Colonic mucosa (tissue), 4 donors: ENCODE data around the gene ARHGAP1. TPM values are rescaled to one million over a fixed set of nuclear protein-coding genes. Genes with fewer than 3 reads are reported as not detected.

Experiments used
- DNase-seq: peaks from one replicate; pipeline ENCODE4 v3.0.0-alpha.2; 2020
- H3K27ac ChIP-seq: fragments of 200-600 bp; one replicate; pipeline ENCODE4 v1.8.0; 2021
- H3K27me3 ChIP-seq: fragments of 200-600 bp; one replicate; pipeline ENCODE4 v1.8.0; 2021
- H3K36me3 ChIP-seq: fragments of 200-600 bp; one replicate; pipeline ENCODE4 v1.8.0; 2021
- H3K4me1 ChIP-seq: fragments of 200-600 bp; one replicate; pipeline ENCODE4 v1.8.0; 2021; ENCODE audit warnings: mild to moderate bottlenecking
- H3K4me3 ChIP-seq: fragments of 200-600 bp; one replicate; pipeline ENCODE4 v1.8.0; 2021
- H3K9ac ChIP-seq, 2 donors: one replicate each; pipeline ENCODE4 v1.7.0; 2013; ENCODE audit warnings: control low read depth in 2 of 2, low read depth in 2 of 2, low read length in 2 of 2
- H3K9me3 ChIP-seq: fragments of 200-600 bp; one replicate; pipeline ENCODE4 v1.8.0; 2021
- CTCF ChIP-seq: fragments of 200-600 bp; IDR thresholded peaks from one replicate; pipeline ENCODE4 v1.8.0; 2022; ENCODE audit warnings: antibody characterized with exemption, mild to moderate bottlenecking
- intact Hi-C: fragments of 100-400 bp; cut with DNase I; formaldehyde crosslinking; loops from one replicate; pipeline ENCODE4 v1.14.1; 2022
- total RNA-seq, 2 donors: library from RNA; stranded (reverse); fragmentation: NEBNext Ultra II Directional in 1 of 2; extraction: Animal tissue kit (Norgen Biotek cat#: 25700) in 1 of 2; gene quantifications; one replicate each; pipeline ENCODE4 v1.2.1, GENCODE V29; 2021
- donor health status: healthy.
- donor health status: DM: no; HTN: no; CAD: no.
- donor health status: DM: no; HTN: no; CAD: no.

The ARHGAP1 gene
- total RNA-seq, 2 donors from 2014 or later, result 68.3 to 81.7 TPM

GRCh38 chr11:46695345-46696211 lies 4.8 kb downstream of the ARHGAP1 start:
- no peak for TF ChIP-seq CTCF
- DNase-seq, result no peak
- H3K36me3 ChIP-seq, result peaks cover 20% of the 10 kb centered on the region
- no peak overlapping the region for H3K27ac ChIP-seq
- H3K9ac ChIP-seq, result no peak overlapping the region
- intact Hi-C loops, result no loop called here
- H3K4me1 ChIP-seq, result peaks cover 5% of the 10 kb centered on the region
- no peaks in the 10 kb centered on the region for H3K9me3 ChIP-seq
- no peak overlapping the region for H3K4me3 ChIP-seq
- H3K27me3 ChIP-seq, result no peaks in the 10 kb centered on the region

DNA sequence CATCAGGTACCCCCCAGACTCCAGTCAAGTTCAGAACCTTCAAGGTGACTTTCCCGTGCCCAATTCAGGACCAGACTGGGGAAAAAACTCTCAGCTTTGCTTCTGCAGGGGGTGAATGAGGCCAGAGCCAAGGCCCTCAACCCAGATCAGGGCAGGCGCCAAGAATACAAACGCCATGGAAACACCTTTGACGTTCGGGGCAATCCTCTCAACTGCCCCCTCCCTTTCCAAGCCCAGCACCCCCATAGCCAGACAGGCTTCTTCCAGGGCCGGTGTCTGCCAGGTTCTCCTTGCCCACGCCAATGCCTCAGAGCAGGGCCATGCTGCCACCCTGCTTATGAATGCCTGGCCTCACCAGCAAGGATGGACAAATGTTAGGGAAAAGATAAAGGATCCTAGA lies 5.8 kb downstream of the ARHGAP1 start:
- H3K4me1 ChIP-seq, result peaks cover 5% of the 10 kb centered on the region
- H3K4me3 ChIP-seq, result no peak overlapping the region
- H3K36me3 ChIP-seq, result peaks cover 20% of the 10 kb centered on the region
- H3K27me3 ChIP-seq, result no peaks in the 10 kb centered on the region
- TF ChIP-seq CTCF, result no peak
- H3K9ac ChIP-seq, result no peak overlapping the region
- intact Hi-C loops, result no loop called here
- no peak overlapping the region for H3K27ac ChIP-seq
- H3K9me3 ChIP-seq, result no peaks in the 10 kb centered on the region
- no peak for DNase-seq

- Histone ChIP-seq H3K9ac (no peak overlapping the region), H3K36me3 (peaks cover 20% of the 10 kb centered on the region), H3K27ac (no peak overlapping the region), H3K4me3 (no peak overlapping the region), H3K9me3 (no peaks in the 10 kb centered on the region), H3K27me3 (no peaks in the 10 kb centered on the region), H3K4me1 (peaks cover 5% of the 10 kb centered on the region)
- DNase-seq, result no peak
- TF ChIP-seq CTCF, result no peak
- intact Hi-C loops, result no loop called here
These were observed 6.3 kb downstream of the ARHGAP1 start for GRCh38 chr11:46694072-46694471.

DNA sequence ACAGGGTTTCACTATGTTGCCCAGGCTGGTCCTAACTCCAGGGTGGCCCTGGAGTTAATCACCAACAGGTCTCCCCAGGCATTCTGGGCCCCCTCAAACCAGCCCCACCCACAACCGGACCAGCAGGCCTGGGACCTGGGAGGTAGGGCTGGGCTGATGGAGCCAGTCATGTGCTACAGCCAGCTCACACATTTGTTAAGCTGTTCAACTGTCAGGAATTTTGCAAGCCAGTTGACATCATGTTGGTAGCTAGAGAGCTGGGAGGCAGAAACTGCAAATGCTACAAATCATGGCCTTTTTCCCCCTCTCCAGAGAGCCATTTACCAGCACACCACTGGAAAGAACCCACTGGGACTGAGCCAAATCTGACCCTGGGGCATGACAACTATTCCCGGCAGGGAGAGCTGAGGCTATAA lies 6.8 kb downstream of the ARHGAP1 start:
- no peak overlapping the region for H3K27ac ChIP-seq
- no peak overlapping the region for H3K4me3 ChIP-seq
- peaks cover 2% of the 10 kb centered on the region for H3K4me1 ChIP-seq
- intact Hi-C loops, result no loop called here
- H3K9ac ChIP-seq, result no peak overlapping the region
- H3K36me3 ChIP-seq, result peaks cover 20% of the 10 kb centered on the region
- no peaks in the 10 kb centered on the region for H3K27me3 ChIP-seq
- TF ChIP-seq CTCF, result no peak
- H3K9me3 ChIP-seq, result no peaks in the 10 kb centered on the region
- DNase-seq, result no peak

- peaks cover 28% of the 10 kb centered on the region for H3K36me3 ChIP-seq
- no peaks in the 10 kb centered on the region for H3K4me1 ChIP-seq
- intact Hi-C loops, result no loop called here
- H3K9ac ChIP-seq, result no peak overlapping the region
- TF ChIP-seq CTCF, result no peak
- H3K27ac ChIP-seq, result no peak overlapping the region
- no peak overlapping the region for H3K4me3 ChIP-seq
- no peaks in the 10 kb centered on the region for H3K27me3 ChIP-seq
- no peaks in the 10 kb centered on the region for H3K9me3 ChIP-seq
- DNase-seq, result no peak
These were observed 8.0 kb downstream of the ARHGAP1 start for GRCh38 chr11:46692450-46692849.
